NCI-H2227 treated with DMSO at 0.1 percent for 48 hours (cell line): Measurements from ENCODE around the gene KIF25.

Experiments
- DNase-seq: peaks from one replicate; lab custom pipeline; 2025; lab: John Stamatoyannopoulos, UW

Gene KIF25

DNA sequence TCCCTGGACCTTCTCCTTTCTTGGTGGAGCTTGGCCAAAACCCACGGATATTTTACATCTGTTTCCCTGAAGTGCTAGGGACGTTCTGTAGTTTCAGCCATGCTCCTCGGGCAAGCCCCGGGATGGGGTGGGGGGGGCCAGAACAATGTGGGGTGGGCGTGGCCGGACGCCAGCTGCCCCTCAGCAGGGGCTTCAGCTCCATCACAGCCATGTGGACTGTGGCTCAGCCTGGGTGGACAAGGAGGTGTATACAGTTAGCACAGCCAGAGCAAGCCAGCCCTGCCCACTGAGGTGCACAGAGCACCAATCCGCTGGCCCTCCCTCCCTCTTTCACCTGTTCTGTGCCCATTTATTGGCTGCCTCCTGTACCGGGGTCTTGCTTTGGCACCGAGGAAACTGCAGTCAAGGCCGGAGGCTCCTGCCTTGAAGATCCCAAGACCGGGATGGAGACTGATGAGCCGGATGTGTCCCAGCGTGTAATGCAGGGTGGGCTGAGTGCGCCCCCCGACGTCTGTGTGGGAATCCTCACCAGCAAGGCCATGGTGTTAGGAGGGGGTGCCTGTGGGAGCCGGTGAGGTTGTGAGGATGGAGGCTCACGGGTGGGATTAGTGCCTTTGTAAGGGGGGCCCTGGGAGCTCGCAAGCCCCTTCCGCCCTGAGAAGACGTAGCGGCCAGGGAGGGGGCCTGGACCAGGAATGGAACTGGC is 53.6 kb downstream of the KIF25 start:
- DNase-seq: no peak

GRCh38 chr6:168051648-168052047 is 54.2 kb downstream of the KIF25 start:
- no peak for DNase-seq

- DNase-seq: no peak
These were observed 54.9 kb downstream of the KIF25 start for GRCh38 chr6:168052291-168052891.

GRCh38 chr6:168053086-168053956 is 55.9 kb downstream of the KIF25 start:
- DNase-seq: no peak

GRCh38 chr6:168053957-168054471 is 56.5 kb downstream of the KIF25 start:
- DNase-seq: no peak

GRCh38 chr6:168054765-168055560 is 57.5 kb downstream of the KIF25 start:
- no peak for DNase-seq

DNA sequence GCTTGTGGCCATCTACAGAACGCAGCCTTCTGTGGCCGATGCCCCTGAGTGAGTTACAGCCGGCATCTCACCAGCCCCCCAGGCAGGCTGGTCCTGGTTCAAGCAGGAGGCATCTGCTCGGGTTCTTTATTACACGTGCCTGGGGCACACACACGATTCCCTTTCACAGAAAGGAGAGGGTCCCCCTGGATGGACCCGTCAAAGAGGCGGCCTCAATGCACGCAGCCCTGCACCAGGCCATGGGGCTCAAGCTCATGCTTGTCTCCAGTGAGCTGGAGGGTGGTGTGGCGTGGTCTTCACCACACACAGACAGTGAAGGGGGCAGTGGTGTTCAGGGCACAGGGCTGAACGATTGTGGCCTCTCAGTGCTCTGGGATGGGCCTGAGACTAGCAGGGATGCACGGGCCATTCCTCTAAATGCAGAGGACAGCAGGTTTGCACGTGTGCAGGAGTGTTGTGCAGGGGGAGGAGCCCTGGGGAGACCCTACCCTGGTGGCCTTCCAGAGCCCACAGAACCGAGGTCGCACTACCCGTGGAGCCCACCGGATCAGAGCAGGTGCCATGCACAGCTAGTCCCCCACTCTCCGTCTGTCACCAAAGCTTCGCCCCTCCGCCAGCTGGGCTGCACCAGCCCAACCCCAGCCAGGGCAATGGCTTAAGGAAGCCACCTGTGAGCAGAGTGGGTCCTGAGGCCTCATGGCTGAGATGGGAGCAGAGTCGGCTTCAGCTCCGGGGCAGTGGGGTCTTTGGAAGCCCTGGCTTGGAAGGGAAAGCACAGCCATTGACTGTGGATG is 58.4 kb downstream of the KIF25 start:
- no peak for DNase-seq

- no peak for DNase-seq
These were observed 59.5 kb downstream of the KIF25 start for GRCh38 chr6:168056892-168057527.

DNA sequence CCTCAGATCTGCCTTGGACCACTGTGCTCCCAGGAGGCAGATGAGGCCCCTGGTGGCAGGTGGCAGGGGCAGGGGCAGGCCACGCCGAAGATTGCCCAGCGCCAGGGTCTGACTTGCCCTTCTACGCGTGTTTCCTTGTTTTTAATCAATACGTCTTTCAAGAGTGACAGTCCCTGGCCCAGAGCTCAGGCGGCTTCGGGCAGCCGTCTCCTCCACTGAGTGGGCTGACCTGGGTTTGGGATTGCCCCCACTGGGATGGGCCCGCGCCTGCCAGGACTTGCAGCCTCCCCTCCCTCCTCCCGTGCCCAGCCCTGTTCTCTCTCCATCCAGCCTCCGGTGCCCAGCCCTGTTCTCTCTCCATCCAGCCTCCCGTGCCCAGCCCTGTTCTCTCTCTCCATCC is 60.4 kb downstream of the KIF25 start:
- no peak for DNase-seq

DNA sequence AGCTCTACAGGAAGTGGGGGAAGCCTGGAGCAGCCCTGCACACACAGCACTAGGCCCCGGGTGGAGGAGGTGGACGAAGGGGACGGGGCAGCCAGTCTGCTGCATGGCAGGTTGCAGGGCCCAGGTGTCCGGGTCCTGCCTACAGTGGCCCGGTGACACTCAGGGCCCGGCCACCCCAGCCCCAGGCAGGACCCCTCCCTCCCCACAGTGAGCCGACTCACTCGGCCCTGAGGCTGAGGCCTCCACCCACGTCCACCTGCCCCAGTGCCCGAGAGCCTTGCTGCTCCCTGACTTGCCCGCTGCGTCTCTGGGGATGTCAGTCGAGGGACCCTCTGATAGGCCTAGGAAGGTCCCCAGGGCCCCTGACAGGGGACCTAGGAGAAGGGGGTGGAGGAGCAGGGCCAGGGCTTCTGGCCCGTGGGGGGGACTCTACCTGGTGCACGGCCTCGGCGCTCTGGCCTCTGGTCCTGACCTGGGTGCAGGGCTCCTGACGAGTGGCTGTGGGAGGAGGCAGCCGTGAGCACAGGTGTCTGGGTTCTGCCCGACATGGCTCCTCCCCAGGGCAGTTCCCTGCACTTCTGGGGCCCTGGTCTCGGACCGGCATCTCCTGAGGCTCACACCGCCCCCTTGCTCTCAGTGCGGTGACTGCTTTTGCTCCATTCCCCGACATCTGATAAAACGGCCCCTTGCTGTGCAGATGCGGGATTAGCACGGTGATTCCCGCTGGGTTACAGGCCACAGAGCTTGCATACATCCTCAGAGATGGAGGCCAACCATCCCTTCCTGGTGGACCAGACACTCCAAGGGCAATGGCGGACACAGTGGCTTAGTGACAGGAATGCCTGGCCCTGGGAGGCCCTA is 61.5 kb downstream of the KIF25 start:
- no peak for DNase-seq

DNA sequence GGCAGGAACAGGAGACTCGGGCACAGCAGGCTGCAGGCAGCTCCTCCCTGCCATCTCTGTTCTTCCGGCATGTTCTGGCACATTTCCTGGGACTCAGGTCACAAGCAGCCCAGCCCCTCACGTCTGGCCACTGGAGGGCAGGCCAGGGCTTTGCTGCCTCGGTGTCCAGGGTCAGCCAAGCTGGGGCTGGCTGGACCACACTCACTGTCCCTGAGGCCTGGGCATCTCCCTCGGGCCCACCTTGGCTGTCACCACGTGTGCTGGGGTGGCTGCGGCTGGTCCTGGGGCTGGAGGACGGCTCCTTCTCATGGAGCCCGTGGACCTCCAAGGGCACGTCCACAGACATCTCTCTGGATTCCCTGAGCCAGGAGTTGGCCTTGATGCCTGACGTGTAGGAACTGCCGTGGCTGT is 63.1 kb downstream of the KIF25 start:
- DNase-seq: no peak

DNA sequence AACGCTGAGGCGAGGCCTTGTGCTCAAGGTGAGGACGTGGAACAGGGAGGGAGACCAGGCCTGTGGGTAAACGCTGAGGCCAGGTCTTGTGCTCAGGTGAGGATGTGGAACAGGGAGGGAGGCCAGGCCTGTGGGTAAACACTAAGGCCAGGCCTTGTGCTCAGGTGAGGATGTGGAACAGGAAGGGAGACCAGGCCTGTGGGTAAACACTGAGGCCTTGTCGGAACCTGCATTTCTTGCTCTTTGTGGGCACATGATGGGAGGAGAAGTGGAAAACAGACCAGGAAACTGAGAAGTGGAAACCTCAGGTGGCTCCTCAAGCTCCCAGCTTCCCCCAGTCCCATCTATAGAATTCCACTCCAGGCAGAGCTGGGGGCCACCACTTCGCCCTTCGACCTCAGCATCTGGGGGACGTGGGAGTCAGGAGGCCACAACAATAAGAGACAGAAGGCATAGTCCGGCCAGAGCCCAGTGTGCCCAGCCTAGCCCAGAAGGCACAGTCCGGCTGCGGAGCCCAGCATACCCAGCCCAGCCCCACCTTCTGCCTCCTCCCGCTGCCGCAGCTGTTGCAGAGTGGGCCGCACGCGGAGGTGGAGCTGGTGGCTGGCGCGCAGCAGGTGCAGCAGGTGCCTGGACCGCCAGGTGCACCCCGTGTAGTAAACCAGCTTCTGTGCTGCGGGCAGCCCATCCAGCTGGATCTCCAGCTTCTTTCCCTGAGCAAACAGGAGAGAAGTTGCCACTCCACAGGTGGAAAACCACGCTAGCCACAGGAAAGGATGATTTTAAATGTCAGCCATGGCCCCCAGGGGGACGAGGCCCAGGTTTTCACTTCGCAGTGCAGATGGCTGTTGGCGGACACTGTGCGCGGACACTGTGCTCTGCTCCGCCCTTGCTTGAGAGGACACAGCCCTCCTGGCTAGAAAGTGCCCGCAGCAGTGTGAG is 64.1 kb downstream of the KIF25 start:
- DNase-seq: no peak

DNA sequence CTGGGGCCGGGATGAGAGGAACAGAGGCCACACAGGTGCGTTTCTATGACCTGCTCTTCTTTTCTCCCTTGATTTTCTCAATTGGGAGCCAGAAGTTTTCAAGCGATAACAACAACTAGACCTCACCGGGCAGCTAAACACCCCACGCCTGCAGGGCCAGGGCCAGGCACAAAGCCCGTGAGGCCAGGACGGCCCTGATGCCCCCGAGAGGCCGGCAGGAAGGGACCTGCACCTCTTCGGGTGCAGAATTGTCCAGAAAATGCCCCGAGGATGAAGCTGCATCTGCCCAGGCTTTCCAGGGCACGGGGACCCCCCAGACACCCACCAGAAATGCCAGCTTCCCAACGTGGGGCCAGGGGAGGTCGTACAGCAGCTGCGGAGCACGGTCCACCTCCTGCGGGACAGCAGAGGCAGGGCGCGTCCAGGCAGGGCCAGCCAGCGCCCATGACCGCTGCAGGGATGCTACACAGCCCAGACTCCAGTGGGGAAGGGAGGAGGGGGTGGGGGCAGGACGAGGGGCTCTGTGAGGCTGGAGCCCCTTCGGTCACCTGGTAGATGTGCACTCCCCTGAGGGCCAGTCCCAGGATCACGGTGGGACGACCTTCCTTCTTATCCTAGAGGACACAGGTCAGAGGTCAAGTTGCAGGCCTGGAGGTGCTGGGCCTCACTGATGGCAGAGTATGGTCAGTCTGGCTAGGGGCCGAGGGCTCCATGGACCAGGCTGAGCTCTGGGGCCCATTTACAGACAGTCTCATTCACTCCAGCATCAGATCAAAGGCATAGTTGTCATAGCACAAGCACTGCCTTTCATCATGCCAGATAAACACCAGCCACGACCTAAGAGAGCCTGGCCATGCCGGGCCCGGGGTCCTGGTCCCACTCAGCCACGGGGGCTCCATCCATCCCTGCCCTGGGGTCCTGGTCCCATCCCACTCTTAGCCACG is 65.1 kb downstream of the KIF25 start:
- no peak for DNase-seq

DNA sequence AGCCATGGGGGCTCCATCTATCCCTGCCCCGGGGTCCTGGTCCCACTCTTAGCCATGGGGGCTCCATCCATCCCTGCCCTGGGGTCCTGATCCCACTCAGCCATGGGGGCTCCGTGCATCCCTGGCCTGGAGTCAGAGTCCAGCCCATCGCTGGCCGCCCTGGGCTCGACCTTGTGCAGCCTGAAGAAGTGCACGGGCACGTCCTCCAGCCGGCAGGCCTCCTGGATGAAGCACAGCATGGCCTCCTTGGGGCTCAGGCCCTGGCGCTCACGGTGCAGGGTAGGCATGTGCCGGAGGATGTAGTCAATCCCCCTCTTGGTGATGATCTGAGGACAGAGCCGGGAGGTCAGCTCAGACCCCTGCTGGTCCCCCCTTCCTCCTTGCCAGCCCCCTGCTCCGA is 66.0 kb downstream of the KIF25 start:
- no peak for DNase-seq

DNA sequence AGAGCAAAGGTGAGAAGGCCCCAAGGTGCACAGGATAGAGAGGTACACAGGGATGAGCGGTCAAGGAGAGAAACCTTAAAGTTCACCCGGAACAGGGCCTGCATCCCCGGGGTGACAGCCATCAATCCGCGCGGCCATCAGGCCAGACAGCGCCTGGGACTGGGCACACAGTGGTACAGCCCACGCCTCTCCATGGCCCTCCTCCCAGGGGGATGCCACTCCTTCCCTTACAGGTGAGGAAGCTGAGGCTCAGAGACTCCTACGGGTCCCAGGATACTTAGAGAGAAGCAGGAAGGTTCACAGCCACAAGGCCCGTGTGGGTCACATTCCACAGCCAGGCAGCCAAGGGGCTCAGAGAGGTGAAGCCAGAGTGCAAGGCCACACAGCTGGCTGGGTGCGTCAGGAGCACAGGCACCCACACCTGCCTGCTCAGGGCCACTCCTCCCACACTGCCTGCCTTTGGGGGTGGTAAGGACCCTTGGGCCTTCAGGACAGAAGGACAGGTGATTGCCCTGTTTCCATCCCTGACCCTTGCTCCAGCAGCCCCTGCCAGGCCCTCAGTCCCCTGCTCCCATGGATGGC is 66.8 kb downstream of the KIF25 start:
- no peak for DNase-seq

DNA sequence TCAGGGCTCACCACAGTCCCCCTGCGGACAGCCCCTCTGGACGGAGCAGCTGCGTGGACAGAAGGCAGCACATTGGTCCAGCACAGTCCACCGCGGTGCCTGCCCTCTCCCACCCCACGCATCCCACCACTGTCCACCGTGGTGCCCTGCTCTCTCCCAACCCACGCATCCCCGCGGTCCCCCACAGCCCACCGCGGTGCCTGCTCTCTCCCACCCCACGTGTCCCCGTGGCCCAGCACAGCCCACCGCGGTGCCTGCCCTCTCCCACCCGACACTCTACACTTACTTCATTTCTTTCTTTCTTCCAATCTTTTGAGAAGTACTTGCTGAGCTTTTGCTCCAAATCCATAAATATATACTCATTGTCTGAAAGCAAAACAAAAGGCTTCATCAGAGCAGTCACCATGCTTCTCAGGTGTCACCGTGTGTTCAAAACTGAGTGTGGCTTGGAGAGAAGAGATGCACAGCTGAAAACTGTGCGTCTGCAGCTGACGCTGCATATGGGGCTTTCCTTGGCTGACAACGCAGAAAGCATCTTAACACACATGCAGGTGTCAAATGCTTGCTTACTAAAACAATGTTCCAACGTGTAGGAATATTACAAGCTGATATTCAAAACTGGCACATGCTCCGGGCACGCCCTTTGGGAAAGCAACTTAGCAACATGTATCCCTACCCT is 69.7 kb downstream of the KIF25 start:
- DNase-seq: no peak
